Measurements from ENCODE around the gene DTNB.

DNA sequence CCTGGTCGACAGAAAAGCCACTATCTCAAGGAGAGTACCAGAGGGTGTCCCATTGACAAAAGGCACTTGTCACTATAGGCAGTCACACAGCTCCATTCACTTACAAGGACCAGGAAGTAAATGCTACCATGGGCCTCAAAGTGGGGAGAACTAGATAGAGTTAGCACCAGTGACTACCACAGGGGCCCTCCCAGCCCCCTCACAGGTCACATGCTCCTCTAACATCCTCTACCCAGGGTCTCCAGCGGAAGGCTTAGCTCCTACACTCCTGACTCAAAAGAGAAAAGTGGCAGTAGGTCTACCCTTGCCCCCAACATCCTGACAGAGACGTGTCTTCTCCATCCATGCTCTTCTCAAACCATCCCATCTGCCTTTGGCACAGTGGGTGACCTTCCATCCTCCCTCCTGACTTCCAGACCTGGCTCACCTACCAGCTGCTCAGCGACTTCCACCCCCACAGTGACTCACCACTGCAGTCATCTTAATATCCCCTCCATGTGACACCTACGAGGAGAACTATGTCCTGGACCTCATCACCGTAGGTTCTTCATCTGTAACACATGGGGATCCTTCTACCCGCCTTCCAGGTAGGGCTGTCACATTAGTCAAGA lies 326.1 kb downstream of the DTNB start:
- TF ChIP-seq, protein P1, sequence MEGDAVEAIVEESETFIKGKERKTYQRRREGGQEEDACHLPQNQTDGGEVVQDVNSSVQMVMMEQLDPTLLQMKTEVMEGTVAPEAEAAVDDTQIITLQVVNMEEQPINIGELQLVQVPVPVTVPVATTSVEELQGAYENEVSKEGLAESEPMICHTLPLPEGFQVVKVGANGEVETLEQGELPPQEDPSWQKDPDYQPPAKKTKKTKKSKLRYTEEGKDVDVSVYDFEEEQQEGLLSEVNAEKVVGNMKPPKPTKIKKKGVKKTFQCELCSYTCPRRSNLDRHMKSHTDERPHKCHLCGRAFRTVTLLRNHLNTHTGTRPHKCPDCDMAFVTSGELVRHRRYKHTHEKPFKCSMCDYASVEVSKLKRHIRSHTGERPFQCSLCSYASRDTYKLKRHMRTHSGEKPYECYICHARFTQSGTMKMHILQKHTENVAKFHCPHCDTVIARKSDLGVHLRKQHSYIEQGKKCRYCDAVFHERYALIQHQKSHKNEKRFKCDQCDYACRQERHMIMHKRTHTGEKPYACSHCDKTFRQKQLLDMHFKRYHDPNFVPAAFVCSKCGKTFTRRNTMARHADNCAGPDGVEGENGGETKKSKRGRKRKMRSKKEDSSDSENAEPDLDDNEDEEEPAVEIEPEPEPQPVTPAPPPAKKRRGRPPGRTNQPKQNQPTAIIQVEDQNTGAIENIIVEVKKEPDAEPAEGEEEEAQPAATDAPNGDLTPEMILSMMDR (IDR thresholded peaks at IDR 0.05) = no peak
- TF ChIP-seq POLR2AphosphoS5 (IDR thresholded peaks at IDR 0.05; ENCODE audit: insufficient read depth in 1 of 2, low read depth in 1 of 2) = no peak

All from vagina (tissue), 2 donors.